Measurements from ENCODE around the gene RBCK1.
A peak's percentile ranks its signal among the peaks of the same experiment; 100 is the strongest.

DNA sequence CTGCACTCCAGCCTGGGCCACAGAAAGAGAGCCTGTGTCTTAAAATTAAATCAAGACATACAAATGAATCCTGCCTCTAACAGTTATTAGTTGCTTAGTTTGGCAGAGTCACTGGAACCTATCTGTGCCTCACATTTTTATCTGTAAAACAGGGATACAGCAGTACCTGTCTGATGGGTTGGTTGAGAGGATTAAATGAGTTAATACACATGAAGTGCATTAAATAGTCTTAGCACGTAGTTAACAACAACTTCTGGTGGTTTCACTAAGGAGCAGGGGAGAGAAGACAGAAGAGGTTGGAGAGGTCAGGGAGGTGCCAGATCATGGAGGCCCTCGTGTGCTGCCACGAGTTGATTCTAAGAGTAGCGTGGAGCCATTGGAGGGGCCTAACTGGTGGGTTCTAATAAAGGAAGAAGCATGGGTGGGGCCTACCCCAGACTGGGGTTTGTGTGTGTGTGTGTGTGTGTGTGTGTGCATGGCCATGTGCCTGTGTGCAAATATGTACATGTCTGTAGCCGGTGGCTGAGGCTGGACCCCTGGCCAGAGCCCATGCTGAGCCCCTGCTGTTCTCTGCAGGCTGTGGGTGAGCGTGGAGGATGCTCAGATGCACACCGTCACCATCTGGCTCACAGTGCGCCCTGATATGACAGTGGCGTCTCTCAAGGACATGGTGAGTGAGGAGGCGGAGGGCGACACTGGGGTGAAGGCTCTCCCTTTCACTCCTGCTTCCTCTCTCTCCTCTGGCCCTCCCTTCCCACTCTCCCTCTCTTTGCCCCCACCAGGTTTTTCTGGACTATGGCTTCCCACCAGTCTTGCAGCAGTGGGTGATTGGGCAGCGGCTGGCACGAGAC lies 9.1 kb downstream of the RBCK1 start:
- TF ChIP-seq, protein P1, sequence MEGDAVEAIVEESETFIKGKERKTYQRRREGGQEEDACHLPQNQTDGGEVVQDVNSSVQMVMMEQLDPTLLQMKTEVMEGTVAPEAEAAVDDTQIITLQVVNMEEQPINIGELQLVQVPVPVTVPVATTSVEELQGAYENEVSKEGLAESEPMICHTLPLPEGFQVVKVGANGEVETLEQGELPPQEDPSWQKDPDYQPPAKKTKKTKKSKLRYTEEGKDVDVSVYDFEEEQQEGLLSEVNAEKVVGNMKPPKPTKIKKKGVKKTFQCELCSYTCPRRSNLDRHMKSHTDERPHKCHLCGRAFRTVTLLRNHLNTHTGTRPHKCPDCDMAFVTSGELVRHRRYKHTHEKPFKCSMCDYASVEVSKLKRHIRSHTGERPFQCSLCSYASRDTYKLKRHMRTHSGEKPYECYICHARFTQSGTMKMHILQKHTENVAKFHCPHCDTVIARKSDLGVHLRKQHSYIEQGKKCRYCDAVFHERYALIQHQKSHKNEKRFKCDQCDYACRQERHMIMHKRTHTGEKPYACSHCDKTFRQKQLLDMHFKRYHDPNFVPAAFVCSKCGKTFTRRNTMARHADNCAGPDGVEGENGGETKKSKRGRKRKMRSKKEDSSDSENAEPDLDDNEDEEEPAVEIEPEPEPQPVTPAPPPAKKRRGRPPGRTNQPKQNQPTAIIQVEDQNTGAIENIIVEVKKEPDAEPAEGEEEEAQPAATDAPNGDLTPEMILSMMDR (IDR thresholded peaks at IDR 0.05 in 8 of 11, conservative IDR thresholded peaks at IDR 0.05 in 3 of 11), result no peak
- TF ChIP-seq POLR2A (IDR thresholded peaks at IDR 0.05), result no peak
- TF ChIP-seq POLR2AphosphoS5 (IDR thresholded peaks at IDR 0.05), result peak in 1 of 3 donors; percentile 11
